ENCODE measurements around the gene FAIM2.
"Not testable (repeated sequence)": the region's sequence is repeated elsewhere in the genome, so short reads cannot be mapped to it uniquely, and the experiment has no call there.

FAIM2 gene

DNA sequence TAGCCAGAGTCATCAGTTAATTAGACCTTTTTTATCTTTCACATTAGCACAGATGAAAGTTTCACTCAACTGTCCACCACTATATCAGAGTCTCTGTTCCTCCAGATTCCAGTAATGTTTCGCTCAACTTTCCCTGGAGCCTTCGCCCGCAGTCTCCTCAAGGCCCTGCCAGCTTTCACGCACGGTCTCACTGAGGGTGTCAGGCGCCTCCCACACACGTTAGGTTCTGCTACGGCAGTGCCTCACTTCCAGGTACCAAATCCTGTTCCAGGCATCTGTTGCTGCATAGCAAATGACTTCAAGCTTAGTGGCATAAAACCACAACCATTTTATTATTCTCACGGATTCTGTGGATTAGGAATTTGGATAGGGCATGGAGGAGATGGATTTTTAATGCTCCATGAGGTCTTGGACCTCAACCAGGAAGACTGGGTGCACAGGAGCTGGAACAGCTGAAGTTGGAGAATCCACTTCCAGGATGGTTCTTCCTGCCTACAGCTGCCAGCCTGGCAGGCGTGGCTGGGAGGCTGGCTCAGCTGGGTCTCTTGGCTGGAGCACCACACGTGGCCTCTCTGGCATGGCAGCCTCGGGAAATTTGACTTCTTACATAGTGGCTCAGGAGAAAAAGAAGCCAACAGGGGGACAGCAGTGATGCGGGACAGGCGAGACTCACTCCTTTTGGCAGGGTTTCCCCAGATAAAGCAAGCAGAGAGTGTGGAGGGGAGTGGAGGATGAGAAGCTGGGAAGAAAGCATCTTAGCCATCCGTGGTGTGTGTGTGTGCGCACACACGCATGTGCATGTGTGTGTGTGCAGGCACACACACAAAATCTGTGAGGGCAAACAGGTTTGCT lies 39.5 kb downstream of the FAIM2 start:
- DNase-seq (ENCODE audit: low spot score) = no peak

DNA sequence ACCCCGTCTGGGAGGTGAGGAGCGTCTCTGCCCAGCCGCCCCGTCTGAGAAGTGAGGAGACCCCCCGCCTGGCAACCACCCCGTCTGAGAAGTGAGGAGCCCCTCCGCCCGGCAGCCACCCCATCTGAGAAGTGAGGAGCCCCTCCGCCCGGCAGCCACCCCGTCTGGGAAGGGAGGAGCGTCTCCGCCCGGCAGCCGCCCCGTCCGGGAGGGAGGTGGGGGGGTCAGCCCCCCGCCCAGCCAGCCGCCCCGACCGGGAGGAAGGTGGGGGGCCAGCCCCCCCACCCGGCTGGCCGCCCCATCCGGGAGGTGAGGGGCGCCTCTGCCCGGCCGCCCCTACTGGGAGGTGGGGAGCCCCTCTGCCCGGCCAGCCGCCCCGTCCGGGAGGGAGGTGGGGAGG lies 42.8 kb downstream of the FAIM2 start:
- DNase-seq (ENCODE audit: low spot score) = not testable (repeated sequence)

DNA sequence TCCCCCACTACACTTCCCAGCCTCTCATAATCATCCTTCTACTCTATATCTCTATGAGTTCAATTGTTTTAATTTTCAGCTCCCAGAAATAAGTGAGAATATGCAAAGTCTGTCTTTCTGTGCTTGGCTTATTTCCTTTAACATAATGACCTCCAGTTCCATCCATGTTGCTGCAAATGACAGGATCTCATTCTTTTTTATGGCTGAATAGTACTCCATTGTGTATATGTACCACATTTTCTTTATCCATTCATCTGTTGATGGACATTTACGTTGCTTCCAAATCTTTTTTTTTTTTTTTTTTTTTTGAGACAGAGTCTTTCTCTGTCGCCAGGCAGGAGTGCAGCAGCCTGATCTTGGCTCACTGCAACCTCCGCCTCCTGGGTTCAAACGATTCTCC lies 47.8 kb downstream of the FAIM2 start:
- DNase-seq (ENCODE audit: low spot score) = not testable (repeated sequence)

DNA sequence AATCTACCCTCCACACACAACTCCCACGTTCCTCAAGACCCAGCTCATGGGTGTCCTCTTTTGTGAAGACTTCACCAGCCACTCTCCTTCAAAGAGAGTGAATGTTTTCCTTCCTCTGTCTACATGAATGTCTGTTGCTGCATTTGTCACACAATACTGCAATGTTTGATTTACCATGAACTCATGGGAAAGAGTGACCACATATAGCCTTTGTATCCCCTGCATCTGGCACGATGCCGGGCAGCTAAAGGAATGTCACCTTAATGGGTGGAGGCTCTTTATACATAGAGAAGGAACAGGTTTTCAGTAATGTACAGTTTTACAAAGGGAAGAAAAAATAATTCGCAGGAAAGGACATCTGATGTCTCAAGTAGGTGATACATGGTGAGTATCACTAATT lies 48.7 kb downstream of the FAIM2 start:
- DNase-seq (ENCODE audit: low spot score) = no peak

DNA sequence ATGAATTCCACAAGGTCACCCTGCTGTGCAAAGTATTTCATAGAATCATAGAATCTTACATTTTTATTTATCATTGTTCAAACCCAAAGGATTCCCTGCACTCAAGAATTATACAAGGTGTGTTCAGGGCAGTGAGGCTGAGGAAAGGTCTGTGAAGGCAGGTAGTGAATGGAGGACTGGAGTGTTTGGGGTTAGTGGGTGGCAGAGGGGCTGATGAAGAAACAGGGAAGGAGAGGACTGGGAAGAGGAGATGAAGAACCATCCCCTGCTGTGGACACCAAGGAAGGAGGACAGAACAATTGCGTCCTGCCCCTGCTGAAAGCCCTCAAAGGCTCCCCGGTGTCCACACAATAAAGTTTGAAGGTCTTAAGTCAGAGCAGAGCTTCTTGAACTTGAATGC lies 50.0 kb downstream of the FAIM2 start:
- no peak for DNase-seq (ENCODE audit: low spot score)

DNA sequence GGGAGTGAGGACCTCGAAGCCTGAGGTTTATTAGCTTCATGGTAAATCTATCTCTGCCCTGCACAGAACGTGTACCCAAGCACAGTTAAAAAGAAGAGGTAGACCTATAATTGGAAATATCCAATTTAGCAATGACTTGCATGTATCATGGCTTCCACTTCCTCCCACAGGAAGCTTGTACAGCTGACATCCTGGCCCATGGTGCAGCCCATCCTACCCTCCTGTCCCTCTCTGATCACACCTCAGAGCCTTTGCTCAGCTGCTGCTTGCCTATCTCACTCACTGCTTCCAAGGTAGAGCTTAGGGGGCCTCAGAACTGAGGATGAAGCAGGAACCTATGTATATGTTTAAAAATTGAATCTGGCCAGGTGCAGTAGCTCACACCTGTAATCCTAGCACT lies 56.5 kb downstream of the FAIM2 start:
- no peak for DNase-seq (ENCODE audit: low spot score)

DNA sequence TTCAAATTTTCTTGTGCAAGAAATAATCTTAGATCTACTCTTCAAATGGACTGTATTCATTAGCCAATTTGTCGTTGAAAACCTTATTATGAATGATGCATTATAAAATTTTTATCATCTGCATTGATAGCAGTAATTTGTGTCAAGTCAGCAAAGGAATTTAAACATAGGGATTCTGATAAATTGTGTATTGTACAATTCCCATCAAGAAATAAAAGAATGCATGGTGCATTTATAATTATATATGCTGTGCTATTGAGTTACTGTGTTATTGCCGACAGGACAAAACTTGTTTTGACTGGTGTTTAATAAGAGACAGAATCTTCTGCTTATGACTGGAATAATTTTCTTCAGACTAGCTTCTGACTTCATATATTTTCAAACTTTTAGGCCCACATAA lies 57.7 kb downstream of the FAIM2 start:
- DNase-seq (ENCODE audit: low spot score) = no peak

DNA sequence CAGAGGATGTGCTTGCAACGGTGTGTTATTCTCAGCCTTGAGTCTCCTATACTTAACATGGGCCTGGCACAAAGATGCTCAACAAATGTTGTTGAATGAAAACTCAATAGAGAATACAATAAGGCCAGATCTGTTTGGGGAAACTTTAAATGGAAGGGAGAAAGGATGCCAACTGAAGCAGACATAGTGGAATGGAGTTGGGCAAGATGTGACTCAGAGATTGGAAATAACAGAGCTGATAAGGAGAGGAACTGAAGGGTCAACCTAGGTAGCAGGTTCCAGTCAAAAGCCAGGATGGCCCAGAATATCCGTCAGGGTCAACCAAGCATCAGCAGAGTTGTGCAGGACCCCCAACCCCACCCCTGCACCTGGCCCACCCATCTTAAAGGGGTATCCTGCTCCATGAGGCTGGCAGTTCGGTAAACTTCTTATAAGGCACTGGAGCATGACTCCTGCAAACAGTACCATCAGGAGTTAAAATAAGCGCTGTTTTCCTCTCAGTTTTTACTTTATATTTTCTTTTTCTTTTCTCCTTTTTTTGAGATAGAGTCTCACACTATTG lies 59.7 kb downstream of the FAIM2 start:
- no peak for DNase-seq (ENCODE audit: low spot score)

DNA sequence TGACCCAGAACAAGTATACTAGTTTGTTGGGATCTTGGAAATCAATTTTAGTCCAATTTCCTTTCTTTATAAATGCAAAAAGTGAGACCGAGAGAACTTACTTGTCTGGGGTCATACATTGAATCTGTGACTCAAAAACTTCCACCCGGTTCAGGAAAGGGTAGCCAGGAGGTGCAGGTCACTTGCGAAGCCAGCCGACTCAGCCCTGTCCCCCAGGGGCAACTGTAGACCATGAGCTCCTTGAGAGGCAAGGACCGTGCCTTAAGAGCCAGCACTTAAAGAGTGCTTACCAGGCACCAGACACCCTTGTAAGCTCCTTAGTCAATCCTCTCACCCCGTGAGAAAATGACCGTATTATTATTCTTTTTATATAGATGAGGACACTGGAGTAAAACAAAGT lies 60.3 kb downstream of the FAIM2 start:
- DNase-seq (ENCODE audit: low spot score) = no peak

DNA sequence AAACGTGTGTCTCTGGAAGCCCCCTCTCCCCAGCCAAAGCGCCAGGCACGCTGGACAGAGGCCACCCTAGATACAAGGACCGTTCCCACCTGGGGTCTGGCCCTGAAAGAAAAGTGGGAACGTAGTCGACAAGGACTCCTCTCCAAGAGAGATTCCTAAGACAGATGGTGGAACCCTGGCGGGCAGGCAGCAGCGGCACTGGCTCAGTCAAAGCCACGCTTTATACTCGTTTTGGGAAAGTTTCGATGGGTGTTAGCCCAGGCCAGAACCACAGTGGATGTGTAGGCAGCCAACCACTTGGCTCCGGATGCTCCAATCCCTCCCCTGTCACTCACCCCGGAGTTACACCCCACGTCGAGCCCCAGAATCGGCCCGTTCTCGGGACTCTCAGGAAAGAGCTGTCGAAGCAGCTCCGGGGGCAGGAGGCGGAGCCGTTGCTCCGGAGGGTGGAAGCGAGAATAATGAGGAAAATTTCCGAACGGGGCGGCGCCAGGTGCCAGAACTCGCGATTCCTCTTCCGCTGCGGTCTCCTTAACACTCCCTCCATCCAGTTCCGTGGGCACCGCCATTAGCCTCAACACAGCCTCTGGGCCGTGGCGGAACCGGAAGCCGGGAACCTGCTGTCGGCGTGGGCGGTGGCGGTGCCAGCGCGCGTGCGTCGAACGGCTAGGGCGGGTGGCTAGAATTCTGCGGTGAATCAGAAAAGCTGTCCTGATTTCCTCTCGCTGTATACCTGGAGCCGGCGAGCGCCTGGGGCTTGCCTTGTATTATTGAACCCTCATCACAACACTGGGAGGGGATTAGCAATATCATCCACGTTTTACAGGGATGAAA lies 61.0 kb downstream of the FAIM2 start, which contains the start of gene BCDIN3D:
TSS of gene BCDIN3D (minus strand) at position 588 of the 834 bp plus-strand sequence. CDS start at position 569, 19 bp downstream.
- peak; percentile 94 for DNase-seq (ENCODE audit: low spot score)

DNA sequence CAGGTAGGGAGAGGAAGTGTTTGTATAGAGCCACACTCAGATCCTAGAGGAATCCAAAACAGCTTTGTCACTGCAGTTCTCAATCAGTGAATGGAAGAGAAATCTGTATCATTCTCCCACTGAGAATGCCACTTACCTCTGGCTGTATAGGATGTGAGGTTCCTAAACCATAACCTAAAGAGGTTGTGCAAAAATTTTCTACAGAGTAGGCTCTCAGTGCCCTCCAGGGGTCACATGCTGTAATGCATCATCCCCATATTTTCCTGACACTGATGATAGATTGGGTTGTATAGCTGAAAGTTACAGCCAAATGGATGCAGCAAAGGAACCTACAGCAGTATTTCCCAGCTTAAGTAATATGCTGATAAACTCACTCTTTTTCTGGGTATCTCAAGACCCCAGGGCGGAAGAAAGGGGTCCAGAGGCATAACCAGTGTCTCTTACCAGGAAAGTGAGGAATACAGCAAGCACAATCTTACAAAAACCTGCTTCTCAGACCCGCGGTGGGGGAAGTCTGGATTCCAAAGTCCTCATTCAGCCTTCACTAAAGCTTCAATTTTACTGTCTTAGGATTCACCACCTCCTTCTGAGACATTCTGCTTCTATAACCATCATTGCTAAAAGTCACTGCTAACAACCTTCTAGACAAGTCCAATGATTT lies 64.6 kb downstream of the FAIM2 start:
- peak; percentile 47 for DNase-seq (ENCODE audit: low spot score)

DNA sequence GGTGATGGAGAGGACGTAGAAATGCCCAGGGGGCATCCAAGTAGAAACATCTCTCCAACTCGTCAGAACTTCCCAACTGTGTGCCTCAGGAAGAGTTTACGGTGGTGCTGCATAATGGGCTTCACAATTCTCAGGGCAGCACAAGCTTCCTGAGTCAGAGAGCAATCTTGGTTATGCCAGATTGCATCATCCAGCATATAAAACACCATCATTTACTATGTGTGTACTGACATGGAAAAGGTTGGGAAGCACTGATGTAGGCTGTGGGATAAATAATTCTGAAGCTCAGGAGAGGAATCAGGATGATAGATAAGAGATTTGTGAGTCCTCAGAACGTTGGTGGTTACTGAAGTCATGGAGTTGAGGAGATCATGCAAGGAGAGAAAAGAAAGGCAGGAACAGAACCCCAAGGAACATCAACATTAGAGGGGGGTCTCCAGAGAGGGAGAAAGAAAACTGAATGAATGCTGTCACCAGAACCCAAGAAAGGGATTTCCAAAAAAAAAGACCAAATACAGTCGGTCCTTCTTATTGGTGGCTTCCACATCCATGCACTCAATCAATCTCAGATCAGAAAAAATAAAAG lies 70.8 kb downstream of the FAIM2 start:
- no peak for DNase-seq (ENCODE audit: low spot score)

DNA sequence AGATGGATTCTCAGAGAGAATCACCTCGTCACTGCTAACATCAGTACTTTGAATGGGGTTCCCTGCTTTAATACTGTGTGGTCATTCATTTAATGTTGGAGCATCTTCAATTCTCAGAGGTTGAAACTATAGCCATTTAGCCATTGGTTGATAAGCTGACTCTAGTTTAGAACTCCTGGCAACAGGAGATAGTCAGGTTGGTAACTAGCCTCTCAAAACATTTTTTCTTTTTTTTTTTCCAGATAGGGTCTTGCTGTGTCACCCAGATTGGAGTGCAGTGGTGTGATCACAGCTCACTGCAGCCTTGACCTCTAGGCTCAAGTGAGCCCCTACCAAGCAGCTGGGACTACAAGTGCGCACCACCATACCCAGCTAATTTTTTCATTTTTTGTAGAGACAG lies 72.0 kb downstream of the FAIM2 start:
- no peak for DNase-seq (ENCODE audit: low spot score)

DNA sequence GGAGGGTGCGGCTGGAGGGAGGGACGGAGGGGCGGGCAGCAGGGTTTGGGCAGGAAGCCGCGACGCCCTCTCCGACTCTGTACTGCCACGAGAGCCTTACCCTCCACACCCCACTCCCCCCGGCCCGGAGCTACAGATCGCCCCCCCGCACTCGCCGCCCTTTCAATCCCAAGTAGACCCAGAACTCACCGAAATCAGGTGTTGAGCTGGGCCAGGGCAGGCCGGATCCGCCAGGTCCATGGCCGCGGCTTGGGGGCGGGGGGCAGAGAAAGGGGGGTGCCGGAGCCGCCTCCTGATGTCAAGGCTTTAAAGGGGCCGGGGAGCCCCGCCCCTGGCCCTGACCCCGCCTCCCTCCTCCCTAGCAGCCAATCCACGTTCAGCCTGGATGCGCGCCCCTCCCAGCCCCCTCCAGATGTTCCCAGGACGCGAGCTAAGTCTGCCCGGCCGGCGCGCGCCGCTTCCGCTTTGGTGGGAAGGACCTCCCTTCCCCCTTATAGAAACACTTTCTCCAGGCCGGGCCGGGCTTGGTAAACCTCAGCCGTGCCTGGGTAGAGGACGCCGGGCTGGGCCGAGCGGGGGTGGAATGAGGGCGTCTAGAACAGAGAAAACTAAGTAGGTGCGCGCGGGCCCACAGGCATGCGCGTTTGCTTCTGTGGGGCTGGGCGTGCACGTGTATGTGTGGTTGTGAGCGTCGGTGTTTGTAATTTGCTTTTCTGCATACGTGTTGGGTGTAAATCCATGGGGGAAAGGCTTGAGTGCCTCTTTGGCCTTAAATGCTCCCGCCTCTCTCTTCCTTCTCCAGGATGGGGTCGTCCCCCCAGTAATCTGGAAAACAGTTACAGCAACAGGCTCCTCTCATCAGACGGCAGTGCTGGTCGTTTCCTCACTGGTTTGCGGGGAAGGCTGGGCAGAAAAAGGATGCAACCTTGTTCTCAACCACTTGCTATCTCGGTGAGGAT lies 75.3 kb downstream of the FAIM2 start, which contains the start of gene NCKAP5L:
TSS of gene NCKAP5L (minus strand) at position 281 of the 959 bp plus-strand sequence. CDS start 24,369 bp downstream, outside the sequence.
- DNase-seq (ENCODE audit: low spot score) = peak; percentile 96

DNA sequence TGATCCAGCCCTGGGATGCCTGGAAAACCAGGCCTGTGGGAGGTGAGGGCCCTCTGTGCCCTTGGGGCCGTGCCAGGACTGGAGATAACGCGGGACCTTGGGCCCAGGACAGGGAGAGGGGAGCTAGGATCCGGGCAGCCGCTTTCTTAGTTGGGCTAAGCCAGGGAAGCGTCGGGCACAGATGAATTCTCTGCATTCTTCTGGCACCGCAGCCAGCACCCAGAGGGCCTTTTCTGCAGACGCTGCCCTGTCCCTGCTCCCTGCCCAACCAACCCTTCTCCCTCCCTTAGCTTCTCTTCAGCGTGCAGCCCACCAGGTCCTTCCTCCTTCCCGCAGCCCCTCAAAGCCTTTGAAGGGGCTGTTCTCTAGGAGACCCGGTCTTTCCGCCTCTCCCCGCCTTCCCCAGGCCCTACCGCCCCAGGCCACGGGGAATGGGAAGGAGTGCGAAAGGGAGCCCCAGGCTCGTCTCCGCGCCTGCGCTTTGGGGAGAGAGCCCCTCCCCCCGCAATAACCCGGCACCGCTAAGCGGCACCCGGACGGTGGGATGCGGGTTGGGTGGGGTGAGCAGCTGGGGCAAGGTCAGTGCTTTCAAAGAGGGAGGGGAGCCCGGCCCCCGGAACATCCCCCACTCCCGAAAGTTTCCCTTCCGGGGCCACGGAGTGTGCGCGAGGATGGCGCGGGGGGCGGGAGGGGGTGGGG lies 76.2 kb downstream of the FAIM2 start:
- DNase-seq (ENCODE audit: low spot score) = peak; percentile 69

DNA sequence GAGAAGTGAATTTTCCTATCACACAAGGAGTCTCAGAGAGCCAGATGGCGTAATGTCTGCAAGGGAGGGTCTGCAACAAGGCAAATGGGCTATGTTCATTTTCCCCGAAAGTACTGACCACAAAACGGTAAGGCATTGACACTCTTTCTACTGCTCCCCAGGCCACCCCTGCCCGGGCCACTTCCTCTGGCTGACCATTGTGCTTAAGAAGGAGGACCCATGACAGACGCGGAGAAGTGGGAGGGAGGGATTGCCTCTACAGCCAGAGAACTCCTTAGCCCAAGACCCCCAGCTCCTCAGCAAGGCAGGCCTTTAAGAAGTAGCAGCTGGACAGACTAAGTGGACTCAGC lies 76.7 kb downstream of the FAIM2 start:
- peak; percentile 28 for DNase-seq (ENCODE audit: low spot score)

DNA sequence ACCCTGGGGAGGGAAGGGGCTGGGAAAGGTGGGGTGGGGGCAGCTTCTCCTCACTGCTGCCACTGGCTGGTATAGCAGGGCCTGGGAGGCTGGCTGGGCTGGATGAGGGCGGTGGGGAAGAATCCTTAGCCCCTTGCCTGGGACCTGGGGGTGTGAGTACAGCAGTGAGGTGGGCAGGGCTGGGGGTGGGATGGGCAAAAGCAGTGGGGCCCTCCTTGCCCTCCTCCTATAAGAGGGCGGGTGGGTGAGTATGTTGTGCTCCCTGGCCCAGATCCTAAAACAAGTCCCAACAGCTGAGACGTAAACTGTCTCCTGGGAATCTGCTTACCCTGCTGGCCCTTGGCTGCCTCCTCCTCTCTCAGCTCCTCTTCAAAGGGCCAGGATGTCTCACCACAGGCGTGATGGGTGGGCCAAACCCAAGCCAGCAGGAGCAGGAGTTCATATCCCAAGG lies 77.7 kb downstream of the FAIM2 start:
- DNase-seq (ENCODE audit: low spot score) = no peak

DNA sequence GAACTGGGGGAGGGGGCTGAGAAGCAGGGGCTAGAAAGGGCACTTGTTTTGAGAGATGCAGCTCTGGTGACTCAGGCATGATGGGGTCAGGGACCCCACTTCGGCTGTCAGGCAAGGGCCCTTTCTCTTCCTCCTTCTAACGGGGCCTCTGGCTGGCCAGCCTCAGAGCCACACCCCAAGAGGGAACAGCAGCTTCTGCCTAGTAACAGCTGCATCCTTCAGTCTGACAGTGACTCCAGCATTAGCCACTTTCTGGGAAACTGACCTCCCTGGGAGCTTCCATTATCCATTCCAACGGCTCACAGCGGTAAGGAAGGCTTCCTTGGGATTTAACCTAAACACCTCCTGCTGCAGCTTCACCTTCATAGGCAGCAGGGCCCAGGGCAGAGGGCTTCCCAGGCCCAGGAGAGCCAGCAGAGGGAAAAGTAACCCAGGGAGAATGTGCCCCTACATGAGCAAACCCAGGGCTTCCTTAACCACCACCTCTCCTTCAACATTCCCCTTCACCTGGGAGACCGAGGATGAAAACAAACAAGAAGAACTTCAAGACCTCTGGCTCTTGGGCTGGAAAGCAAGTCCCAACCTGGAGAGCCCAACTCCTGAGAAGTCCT lies 78.2 kb downstream of the FAIM2 start:
- peak; percentile 58 for DNase-seq (ENCODE audit: low spot score)

DNA sequence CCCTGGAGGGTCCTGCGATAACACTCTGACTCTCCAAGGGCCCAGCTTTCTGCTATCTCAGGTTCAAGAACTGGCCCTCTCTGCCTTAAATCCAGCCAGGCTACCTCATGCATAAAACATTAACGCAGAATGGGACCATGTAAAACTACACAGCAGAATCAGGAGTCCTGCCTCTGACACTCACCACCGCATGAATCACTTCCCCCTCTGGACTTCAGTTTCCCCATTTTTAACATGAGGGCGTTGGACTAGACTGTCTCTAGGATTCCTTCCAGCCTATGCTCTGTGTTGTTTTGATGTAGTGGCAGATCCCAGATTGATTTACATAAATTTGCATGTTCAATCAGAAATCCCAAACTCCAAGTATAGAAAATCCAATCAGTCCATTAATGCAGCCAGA lies 78.8 kb downstream of the FAIM2 start:
- peak; percentile 60 for DNase-seq (ENCODE audit: low spot score)
